ENCODE measurements around the gene TMUB1.

TMUB1 gene

DNA sequence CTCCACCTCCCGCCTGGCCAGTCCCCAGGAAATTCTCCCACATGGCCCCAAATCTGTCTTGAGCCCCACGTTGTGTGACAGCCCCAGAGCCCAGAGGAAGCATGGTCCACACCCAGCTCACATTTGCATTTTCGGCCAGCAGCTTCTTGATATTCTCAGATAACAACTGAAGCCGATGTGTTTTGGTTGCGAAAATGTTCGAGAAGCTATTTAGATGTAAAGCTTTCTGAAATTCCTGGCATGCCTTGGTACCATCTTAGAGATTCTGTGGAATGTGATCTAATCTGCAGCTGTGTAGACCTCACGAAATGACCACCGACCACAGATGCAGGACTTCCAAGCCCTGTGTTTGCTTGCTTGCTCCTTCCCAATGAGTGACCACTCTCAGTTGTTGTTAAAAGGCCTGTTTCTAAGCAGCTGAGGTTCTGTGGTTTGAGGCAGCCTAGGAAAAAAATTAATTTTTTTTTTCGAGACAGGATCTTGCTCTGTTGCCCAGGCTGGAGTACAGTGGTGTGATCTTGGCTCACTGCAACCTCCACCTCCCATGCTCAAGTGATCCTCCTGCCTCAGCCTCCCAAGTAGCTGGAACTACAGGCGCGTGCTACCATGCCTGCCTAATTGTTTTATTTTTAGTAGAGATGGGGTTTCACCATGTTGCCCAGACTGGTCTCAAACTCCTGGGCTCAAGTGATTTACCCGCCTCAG lies 15.1 kb downstream of the TMUB1 start:
- ATAC-seq (no peak), DNase-seq (no peak)

DNA sequence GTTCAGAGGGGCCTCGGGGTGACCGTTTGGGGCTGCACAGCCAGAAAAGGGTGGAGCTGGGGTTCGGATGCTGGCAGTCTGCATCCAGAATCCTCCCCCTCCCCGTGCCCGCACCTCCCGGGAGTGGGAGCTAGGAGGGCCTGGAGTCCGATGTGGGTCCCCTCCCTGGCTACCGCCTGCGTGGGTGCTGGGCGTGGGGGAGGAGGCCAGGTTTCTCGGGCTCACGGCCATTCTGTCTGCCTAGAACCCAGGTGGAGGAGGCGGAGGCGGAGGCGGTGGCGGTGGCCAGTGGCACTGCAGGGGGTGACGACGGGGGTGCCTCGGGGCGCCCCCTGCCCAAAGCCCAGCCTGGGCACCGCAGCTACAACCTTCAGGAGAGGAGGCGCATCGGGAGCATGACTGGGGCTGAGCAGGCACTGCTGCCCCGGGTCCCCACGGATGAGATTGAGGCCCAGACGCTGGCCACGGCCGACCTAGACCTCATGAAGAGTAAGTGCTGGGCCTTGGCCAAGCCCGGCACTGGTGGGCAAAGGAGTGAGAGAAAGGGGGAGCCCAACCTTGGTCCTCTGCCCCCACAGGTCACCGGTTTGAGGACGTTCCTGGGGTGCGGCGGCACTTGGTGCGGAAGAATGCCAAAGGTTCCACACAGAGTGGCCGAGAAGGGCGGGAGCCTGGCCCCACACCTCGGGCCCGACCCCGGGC lies 16.9 kb downstream of the TMUB1 start:
- ATAC-seq = no peak
- no peak for DNase-seq

DNA sequence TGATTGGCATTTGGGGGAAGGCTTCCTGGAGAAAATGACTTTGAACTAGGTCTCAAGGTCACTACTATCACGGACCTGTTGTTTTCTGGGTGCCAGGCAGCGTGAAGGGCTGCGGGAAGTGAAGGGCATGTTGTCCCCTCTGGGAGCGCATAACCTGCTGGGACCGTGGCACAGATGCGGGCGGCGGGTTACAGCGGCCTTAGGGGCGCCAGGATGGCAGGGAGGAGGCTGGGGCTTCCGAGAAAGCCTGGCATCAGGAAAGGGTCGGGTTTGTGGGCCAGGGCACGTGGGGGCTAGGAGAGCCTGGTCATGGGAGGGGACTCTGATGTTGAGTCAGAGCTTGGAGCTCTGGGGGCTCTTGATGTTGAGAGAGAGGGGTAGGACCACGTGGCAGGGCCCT lies 17.8 kb downstream of the TMUB1 start:
- ATAC-seq = no peak
- no peak for DNase-seq

GRCh38 chr7:151064993-151065392 lies 18.3 kb downstream of the TMUB1 start:
- ATAC-seq (no peak), DNase-seq (no peak)

GRCh38 chr7:151064454-151064853 lies 18.8 kb downstream of the TMUB1 start:
- no peak for DNase-seq
- ATAC-seq = no peak

DNA sequence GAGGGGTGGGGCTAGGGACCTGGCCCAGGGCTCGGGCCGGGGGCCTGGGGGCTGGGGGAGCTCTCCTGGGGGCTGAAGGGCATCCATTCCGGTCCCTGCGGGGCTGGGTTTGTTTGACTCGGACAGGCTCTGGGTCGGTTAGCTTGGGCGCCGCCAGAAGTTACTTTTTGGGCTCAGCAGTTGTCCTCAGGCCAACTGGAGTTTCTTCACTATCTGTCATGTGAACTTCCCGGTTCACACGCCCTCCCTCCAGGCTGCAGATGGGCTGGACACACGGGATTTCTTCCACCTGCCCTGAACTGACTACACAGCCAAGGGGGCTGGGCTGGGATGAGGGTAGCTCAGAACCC lies 20.1 kb downstream of the TMUB1 start:
- DNase-seq (no peak), ATAC-seq (no peak)

- DNase-seq (no peak), ATAC-seq (no peak)
These were observed 20.7 kb downstream of the TMUB1 start for GRCh38 chr7:151062399-151063211.

- ATAC-seq = no peak
These were observed 21.2 kb downstream of the TMUB1 start for GRCh38 chr7:151062111-151062398.

GRCh38 chr7:151061213-151062110 lies 21.8 kb downstream of the TMUB1 start:
- DNase-seq (no peak), ATAC-seq (no peak)

More at GRCh38 chr7:151062111-151062398, 21.2 kb downstream of the TMUB1 start:
- no peak for DNase-seq

GRCh38 chr7:151060416-151061212 lies 22.7 kb downstream of the TMUB1 start:
- ATAC-seq = no peak
- peak; percentile 39 for DNase-seq

DNA sequence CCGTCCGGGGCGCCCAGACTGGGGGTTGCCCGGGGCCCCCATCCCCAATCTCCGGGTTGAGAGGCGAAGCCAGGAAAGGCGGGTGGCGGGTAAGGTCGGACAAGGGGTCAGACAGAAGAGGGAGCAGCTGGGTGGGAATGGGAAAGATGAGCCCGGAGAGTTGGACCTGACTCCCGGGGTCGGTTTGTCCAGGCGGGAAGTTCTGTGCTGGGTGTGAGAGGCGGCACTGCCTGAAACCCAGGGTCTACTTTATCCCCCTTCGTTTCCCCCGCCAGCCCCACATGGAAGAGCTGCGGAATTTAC lies 23.2 kb downstream of the TMUB1 start:
- no peak for DNase-seq
- no peak for ATAC-seq

GRCh38 chr7:151059367-151060112 lies 23.8 kb downstream of the TMUB1 start, which contains the start of gene SLC4A2:
Gene SLC4A2, plus strand, starts transcription at chr7:151059589. Its CDS starts 2,399 bp downstream, at chr7:151061988.
- peak; percentile 86 for DNase-seq

GRCh38 chr7:151058781-151059366 lies 24.4 kb downstream of the TMUB1 start:
- DNase-seq (peak; percentile 40), ATAC-seq (no peak)

More at GRCh38 chr7:151059367-151060112, 23.8 kb downstream of the TMUB1 start, which contains the start of gene SLC4A2:
- ATAC-seq = peak; percentile 14

DNA sequence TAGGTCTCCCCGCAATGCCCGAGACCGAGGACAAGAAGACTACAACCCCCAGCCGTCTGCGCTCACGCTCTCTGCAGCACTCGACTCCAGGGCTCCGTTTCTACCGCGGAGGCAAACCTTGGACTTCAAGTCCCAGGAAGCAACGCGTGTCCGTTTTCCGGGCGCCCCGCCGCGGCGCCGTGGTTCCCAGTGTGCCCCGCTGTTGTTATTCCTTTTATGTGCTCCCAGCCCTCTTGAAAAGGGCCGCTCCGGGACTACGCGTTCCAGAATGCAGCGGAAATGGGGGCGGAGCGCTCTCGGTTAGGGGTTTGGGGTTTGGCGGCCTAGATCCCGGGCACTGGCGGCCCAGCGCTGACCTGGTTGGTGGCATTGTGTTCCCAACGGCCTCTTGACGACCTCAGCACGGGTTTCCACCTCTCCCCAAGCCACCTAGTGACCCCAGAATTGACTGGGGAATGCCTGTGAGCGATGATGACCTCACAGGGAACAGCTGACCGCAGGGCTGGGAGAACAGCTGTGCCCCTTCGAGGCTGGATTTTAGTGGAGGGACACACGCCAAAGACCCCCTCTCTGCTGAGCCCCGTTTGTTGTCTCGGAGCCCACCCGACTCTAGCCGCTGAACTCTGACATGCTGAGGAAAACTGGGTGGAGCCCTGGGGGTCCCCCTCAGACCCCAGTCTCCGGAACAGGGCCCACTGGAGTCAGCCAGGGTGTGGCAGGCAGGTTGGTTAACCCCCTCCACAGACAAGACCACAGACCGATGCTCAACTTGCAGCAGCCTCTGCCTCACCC lies 25.1 kb downstream of the TMUB1 start:
- DNase-seq = peak; percentile 95
- ATAC-seq = peak; percentile 95

DNA sequence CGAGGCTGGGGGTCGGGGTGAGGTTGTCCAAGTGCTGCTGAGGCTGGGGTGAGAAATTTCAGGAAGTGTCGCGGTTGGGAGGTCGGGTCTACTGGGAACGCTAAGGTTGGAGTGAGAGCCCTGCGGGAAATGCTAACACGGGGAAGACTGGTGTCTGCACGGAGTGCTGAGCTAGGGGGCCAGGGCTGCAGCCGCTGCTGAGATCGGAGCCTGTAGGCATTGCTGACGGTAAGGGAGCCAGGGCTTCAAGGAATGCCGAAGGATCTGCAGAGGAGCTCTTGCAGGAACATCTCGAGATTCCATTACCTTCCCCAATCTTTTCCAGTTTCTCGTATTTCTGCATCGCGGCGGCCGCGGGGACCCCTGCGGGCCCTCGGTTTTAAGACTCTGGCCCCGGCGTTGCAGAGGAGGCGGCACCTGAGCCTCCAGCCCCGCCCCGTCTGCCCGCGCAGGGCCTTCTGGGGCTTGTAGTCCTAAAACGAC lies 25.7 kb downstream of the TMUB1 start, which contains the start of gene CDK5:
CDK5 (minus strand) TSS at position 392 of the 483 bp plus-strand sequence; CDS start at position 343, 49 bp downstream.
- ATAC-seq (no peak), DNase-seq (no peak)

DNA sequence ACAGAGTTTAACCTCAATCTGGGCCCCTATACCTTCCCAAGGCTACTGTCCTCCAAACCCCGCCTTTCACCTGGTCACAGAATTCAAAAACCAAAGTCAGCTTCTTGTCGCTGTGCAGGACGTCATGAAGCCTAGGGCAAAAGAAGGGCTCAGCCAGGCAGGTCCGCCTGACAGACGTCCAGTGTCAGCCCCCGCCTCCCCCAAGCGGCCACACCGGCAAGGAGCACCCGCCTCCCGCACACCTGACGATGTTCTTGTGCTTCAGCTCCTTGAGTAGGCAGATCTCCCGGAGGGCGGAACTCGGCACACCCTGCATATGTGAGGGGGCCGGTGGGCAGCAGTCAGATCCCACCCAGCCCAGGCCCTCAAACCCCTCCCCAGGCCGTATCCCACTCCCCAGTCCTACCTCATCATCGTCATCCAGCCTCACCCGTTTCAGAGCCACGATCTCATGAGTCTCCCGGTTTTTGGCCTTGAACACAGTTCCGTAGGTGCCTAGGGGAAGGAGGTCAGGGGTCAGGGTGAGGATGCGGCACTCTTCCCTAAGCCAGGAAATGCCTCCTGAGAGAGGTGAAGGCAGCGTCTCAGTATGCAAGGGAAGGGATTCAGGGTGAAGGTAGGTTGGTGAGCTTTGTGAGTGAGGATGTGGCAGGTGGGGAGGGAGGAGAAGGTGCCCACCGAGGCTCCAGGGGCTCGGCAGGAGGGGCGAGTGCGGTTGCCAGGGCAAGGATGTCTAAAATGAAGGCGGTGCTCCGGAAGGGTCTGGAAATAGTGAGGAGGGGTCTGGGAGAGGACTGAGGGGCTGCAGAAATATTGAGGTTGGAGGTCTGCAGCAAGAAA lies 26.4 kb downstream of the TMUB1 start:
- no peak for DNase-seq
- no peak for ATAC-seq

GRCh38 chr7:151056283-151056665 lies 27.0 kb downstream of the TMUB1 start:
- ATAC-seq = no peak
- DNase-seq = no peak

DNA sequence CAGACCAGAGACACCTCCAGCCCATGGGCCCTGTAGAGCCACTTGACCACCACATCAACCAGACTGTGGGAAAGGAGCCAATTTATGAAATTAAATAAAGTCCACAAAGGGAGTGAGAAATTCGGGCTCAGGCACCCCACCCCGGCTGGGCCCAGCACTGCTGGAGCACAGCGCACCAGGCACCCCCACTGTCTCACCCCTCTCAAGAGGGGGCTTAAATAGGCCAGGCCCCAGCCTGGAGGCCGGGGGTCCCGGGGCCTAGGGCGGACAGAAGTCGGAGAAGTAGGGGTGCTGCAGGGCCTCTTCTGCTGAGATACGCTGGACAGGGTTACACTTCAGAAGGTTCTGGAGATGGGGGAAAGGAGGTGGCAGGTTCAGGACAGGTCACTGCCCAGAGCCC lies 29.5 kb downstream of the TMUB1 start:
- no peak for ATAC-seq
- no peak for DNase-seq
